Cardiac fibroblast (primary cell): ENCODE data around the gene IL33.

Experiments
- DNase-seq, 2 donors: peaks; one replicate each; pipeline versions ENCODE4 v3.0.0 to v3.0.0-alpha.2; 2010; ENCODE audit warnings: low read depth in 2 of 2
- H3K4me3 ChIP-seq, 2 donors: replicated peaks in 1 of 2; 1 replicate in 1 of 2; 2 replicates in 1 of 2; pipeline ENCODE4 v1.5.1; 2011; ENCODE audit warnings: low read depth in 2 of 2, low read length in 2 of 2, mild to moderate bottlenecking in 2 of 2, moderate library complexity in 1 of 2
- TF ChIP-seq, protein P1 (sequence below): IDR thresholded peaks from one replicate; pipeline ENCODE4 v1.5.1; 2011; ENCODE audit warnings: low read depth, mild to moderate bottlenecking, low read length, inconsistent platforms

Gene IL33

DNA sequence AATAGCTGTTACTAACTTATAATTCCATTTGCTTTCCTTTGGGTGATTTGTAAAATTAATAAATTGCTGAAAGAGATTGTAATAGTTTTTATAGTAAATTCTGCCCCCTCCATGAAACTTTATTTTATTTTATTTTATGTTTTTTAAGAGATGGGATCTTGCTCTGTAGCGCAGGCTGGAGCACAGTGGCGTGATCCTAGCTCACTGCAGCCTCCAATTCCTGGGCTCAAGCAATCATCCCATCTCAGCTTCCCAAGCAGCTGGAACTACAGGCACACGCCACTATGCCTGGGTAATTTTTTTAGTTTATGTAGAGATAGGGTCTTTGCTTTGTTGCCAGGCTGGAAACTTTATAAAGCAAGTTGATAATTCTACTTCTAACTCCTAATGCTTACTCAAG is 395 bp downstream of the IL33 start:
- peak overlapping the region; percentile 34 to 56 for H3K4me3 ChIP-seq
- TF ChIP-seq, protein P1, sequence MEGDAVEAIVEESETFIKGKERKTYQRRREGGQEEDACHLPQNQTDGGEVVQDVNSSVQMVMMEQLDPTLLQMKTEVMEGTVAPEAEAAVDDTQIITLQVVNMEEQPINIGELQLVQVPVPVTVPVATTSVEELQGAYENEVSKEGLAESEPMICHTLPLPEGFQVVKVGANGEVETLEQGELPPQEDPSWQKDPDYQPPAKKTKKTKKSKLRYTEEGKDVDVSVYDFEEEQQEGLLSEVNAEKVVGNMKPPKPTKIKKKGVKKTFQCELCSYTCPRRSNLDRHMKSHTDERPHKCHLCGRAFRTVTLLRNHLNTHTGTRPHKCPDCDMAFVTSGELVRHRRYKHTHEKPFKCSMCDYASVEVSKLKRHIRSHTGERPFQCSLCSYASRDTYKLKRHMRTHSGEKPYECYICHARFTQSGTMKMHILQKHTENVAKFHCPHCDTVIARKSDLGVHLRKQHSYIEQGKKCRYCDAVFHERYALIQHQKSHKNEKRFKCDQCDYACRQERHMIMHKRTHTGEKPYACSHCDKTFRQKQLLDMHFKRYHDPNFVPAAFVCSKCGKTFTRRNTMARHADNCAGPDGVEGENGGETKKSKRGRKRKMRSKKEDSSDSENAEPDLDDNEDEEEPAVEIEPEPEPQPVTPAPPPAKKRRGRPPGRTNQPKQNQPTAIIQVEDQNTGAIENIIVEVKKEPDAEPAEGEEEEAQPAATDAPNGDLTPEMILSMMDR: no peak
- no peak for DNase-seq

DNA sequence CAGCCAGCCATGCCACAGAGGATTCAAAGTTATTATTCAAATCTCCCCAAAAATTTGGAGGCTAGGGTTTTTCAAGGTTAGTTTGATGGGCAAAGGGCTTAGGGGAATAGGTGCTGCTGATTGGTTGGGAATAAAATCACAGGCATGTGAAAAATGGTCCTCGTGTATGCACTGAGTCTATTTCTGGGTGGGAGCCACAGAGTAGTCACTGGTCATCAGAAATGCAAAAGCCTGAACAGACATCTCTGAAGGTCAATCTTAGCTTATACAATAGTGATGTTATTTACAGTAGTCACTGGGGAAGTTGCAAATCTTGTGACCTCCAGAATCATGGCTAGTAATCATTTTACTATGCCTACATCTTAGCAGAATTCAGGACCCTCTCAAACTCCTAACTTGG is 1.3 kb downstream of the IL33 start:
- H3K4me3 ChIP-seq: peak overlapping the region; percentile 34 to 56
- peak in 1 of 2 donors; percentile 45 for DNase-seq
- TF ChIP-seq, protein P1: no peak

DNA sequence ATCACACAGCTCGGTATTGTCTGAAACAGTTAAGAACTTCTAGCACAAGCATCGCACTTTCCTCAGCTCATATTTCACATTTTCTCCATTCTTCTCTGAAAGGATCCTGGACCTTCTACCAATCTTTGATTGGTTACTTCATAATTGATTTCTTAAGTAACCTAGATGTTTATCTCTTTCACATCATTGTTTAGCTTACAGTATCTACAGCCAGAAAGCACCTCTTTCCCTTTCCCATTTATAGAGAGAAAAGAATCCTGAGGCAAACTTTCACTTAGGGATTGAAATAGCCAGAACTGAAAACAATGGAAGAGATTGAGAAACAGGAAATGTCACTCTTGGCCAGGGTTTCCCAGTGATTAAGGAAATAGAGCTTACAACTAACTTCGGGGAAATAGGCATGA is 2.5 kb downstream of the IL33 start:
- DNase-seq: peak; percentile 89 to 92
- TF ChIP-seq, protein P1: no peak
- peak overlapping the region; percentile 13 to 56 for H3K4me3 ChIP-seq

DNA sequence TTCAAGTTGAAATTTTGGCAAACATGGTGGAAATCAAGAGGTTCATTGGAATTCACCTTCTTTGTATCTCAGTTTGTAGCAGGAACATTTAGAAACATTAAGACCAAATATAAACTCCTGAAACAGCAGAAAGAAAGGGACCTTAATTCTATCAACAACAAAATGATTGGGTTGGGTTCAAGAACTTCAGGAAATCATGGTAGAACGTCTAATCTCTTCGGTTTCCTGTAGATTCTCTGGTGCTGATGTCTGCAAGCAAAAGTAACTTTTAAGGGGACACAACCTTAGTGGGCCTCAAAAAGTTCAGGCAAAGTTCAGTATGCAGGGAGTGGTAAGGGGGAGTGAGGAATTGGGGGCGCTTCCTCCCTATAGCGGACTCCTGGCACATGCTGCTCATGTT is 3.4 kb downstream of the IL33 start:
- DNase-seq: peak in 1 of 2 donors; percentile 69
- H3K4me3 ChIP-seq: peak overlapping the region in 1 of 2 donors; percentile 8
- TF ChIP-seq, protein P1: no peak

DNA sequence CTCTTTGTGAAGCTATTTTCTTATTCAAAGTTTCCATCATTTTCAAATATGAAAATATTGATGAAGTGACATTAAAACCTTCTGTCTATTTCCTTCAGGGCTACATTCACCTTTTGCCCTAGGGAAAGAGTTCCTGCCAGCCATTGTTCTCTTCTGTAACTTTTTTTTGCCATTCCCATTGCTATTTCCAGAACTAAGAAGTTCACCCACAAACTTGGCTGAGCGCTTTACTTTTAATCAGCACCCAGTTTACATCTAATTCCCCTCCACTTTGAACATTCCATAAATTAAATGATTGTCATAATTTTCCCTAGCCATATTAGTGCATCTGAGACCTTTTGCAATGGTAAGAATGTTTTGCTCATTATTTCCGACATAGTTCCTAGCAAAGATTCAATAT is 4.4 kb downstream of the IL33 start:
- DNase-seq: peak in 1 of 2 donors; percentile 57
- TF ChIP-seq, protein P1: no peak
- no peak overlapping the region for H3K4me3 ChIP-seq

DNA sequence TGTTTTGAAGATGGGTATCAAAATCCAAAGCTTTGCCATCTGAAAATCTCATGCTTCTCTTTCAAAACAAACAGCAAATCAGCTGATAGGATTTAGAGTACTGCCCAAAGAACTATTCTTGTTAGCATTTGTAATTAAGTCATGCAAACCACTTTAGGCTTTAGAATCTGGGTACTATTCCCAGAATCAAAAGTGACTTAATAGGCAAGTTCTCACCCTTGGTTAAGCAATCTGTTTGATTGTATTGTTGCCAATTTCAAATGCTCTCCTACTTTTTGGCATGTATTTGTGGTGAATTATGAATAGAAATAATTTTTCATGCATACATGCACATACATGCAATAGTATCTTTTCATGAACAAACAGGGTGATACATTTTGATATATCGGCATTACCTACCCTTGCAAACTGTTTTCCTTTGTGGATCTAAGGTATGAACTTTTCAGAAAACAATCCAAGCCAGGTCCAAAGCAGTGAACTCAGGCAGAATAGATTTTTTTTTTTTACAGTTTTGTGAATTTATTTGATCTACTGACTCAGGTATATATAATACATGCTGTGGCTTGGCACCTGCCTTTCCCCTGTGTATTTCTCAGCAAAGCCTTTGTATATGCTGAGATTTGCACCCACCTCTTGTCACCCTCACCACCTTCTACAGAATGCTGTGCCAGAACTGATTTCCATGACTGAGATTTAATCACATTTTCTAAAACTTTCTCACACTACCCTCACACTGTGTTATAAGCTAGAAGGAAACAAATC is 9.0 kb downstream of the IL33 start:
- H3K4me3 ChIP-seq: no peak overlapping the region
- TF ChIP-seq, protein P1: no peak
- DNase-seq: peak in 1 of 2 donors; percentile 62

DNA sequence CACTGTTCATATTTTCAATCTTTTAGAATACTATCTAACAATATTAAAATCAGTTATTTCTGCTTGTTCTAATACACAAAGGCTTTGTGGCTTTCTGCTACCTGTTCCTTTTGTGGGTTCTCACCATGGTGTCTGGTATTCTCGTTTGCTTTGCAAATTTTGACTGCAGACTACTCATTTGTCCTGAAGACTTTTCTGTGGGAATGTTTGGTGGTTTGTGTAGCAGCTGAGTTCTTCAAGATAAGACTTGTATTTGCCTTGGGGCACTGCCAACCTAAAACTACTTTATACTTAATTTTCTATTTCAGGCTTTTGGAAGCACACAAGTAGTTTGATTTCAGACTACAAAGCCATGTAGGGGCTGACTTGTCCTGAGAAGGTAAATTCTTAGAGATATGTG is 11.1 kb downstream of the IL33 start:
- TF ChIP-seq, protein P1: no peak
- no peak overlapping the region for H3K4me3 ChIP-seq
- peak; percentile 62 to 87 for DNase-seq
